Activated CD8-positive, alpha-beta T cell treated with anti-CD3 and anti-CD28 coated beads for 36 hours (primary cell): Measurements from ENCODE around the gene LMTK3. TPM values are rescaled to one million over a fixed set of nuclear protein-coding genes. Genes with fewer than 3 reads are reported as not detected.

Source experiments
- ATAC-seq: fragments of 200-7000 bp; cut with Tn5 transposase; one replicate; pipeline ENCODE4 v1.10.0; 2021; ENCODE audit warnings: mild to moderate bottlenecking, moderate library complexity
- CTCF ChIA-PET: fragments of 350-600 bp; sonication (Branson Sonifier 250); formaldehyde crosslinking; loops from one replicate; lab custom pipeline; 2021; ENCODE audit warnings: antibody characterized with exemption; lab: Charles Lee
- POLR2A ChIA-PET: fragments of 350-600 bp; sonication (Branson Sonifier 250); formaldehyde crosslinking; loops from one replicate; lab custom pipeline; 2021; ENCODE audit warnings: antibody characterized with exemption; lab: Charles Lee
- DNase-seq: peaks from one replicate; pipeline ENCODE4 v3.0.0-alpha.2; 2020
- H3K27ac Mint-ChIP-seq: one replicate; pipeline ENCODE4 v1.8.0; 2021; ENCODE audit warnings: mild to moderate bottlenecking, mixed read lengths
- H3K27me3 Mint-ChIP-seq: one replicate; pipeline ENCODE4 v1.8.0; 2021; ENCODE audit warnings: mixed read lengths
- H3K36me3 Mint-ChIP-seq: one replicate; pipeline ENCODE4 v1.8.0; 2021; ENCODE audit warnings: low read depth, mixed read lengths
- H3K4me1 Mint-ChIP-seq: one replicate; pipeline ENCODE4 v1.8.0; 2021; ENCODE audit warnings: low read depth, mixed read lengths
- H3K4me3 Mint-ChIP-seq: one replicate; pipeline ENCODE4 v1.8.0; 2021; ENCODE audit warnings: mild to moderate bottlenecking, moderate library complexity, mixed read lengths
- H3K9me3 Mint-ChIP-seq: one replicate; pipeline ENCODE4 v1.8.0; 2021; ENCODE audit warnings: mixed read lengths
- intact Hi-C: fragments of 100-400 bp; cut with micrococcal nuclease; formaldehyde crosslinking; loops from one replicate; pipeline ENCODE4 v1.10.0; 2022
- total RNA-seq, 2 experiments: library from RNA; stranded (reverse); gene quantifications; one replicate each; pipeline ENCODE4 v1.2.3, GENCODE V29; 2021
- TF ChIP-seq, protein P1 (sequence below): fragments of 200-600 bp; IDR thresholded peaks from one replicate; pipeline ENCODE4 v1.8.0; 2022; ENCODE audit warnings: antibody characterized with exemption, mild to moderate bottlenecking

The LMTK3 gene
- total RNA-seq, 2 experiments from 2014 or later, result 3.4 to 4.0 TPM

DNA sequence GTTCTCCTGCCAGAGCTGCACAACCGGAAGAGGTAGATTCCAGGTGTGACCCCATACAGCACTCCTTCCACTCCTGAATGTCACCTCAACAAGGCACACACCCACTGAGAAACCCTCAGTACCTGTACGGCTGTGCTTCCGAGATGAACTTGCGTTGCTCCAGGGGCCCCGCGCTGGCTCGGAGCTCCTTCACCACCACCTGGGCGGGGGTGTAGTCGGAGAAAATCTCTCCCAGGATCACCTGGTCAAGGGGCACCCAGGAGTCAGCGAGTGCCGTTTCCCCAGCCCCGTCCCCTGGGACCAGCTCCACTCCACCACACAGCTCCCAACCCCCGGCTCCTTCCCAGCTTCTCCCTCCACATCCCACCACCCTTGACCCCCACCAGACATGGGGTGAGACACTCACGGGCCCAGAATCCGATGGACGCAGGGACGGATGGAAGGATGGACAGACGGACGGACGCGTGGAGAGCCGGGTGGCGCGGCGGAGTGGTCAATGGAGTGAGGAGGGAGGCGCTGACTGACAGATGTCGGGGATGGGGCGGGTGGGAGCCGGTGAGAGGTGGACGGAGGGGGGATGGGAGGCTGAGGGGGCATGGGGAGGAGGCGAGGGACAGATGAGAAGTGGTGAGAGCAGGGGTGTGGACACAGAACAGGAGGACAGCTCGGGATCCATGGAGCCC is 2.8 kb downstream of the LMTK3 start:
- POLR2A ChIA-PET, result interaction anchor here (0.6 to 1.1 kb wide), 2 partner anchors 75 to 1579 kb away, joined by 3 read pairs; no protein-coding TSS in a partner anchor
- Mint-ChIP-seq H3K27me3 (no peaks in the 10 kb centered on the region), H3K4me3 (no peak overlapping the region), H3K36me3 (no peaks in the 10 kb centered on the region), H3K27ac (no peak overlapping the region), H3K9me3 (no peaks in the 10 kb centered on the region), H3K4me1 (peaks cover 12% of the 10 kb centered on the region)
- TF ChIP-seq, protein P1, sequence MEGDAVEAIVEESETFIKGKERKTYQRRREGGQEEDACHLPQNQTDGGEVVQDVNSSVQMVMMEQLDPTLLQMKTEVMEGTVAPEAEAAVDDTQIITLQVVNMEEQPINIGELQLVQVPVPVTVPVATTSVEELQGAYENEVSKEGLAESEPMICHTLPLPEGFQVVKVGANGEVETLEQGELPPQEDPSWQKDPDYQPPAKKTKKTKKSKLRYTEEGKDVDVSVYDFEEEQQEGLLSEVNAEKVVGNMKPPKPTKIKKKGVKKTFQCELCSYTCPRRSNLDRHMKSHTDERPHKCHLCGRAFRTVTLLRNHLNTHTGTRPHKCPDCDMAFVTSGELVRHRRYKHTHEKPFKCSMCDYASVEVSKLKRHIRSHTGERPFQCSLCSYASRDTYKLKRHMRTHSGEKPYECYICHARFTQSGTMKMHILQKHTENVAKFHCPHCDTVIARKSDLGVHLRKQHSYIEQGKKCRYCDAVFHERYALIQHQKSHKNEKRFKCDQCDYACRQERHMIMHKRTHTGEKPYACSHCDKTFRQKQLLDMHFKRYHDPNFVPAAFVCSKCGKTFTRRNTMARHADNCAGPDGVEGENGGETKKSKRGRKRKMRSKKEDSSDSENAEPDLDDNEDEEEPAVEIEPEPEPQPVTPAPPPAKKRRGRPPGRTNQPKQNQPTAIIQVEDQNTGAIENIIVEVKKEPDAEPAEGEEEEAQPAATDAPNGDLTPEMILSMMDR, result no peak
- ATAC-seq (no peak), DNase-seq (no peak)
- CTCF ChIA-PET, result interaction anchor here (1.2 to 6.0 kb wide), 6 partner anchors 20 to 100 kb away, joined by 3 to 61 read pairs (median 20); no protein-coding TSS in a partner anchor
- intact Hi-C loops, result no loop called here

DNA sequence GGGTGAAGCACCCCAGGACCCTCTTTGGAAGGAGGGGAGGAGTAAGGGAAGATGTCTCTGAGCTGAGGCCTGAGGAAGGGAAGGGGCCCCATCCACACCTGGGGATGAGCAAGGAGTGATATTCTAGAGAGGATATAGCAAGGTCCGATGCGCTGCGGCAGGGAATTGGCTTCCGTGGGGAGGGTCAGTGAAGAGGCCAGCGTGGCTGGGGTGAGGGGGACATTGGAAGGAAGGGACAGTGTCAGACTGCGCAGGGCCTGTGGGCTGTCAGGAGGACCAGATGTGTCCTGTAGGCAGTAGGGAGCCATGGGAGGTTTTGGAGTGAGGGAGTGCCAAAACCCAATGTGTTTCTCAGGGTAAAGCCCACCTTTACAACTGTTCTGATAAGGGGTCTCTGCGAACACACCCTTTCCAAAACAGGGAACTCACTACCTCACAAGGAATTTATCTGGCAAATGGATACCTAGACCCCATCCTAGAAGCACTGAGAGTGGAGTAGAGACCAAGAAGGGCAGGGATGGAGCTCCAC is 3.7 kb downstream of the LMTK3 start:
- Mint-ChIP-seq H3K4me3 (no peak overlapping the region), H3K36me3 (no peaks in the 10 kb centered on the region), H3K27me3 (no peaks in the 10 kb centered on the region), H3K27ac (no peak overlapping the region), H3K9me3 (no peaks in the 10 kb centered on the region), H3K4me1 (peaks cover 10% of the 10 kb centered on the region)
- POLR2A ChIA-PET, result interaction anchor here (0.9 to 2.2 kb wide), 3 partner anchors 76 to 110 kb away, joined by 3 to 8 read pairs (median 3); no protein-coding TSS in a partner anchor
- intact Hi-C loops, result loop anchor here (2.0 kb wide), 1 partner anchor 77 kb away; no protein-coding TSS in a partner anchor
- CTCF ChIA-PET, result interaction anchor here (1.2 to 6.0 kb wide), 13 partner anchors 12 to 106 kb away, joined by 3 to 61 read pairs (median 4); no protein-coding TSS in a partner anchor
- ATAC-seq (no peak), DNase-seq (no peak)
- TF ChIP-seq, protein P1, result no peak

DNA sequence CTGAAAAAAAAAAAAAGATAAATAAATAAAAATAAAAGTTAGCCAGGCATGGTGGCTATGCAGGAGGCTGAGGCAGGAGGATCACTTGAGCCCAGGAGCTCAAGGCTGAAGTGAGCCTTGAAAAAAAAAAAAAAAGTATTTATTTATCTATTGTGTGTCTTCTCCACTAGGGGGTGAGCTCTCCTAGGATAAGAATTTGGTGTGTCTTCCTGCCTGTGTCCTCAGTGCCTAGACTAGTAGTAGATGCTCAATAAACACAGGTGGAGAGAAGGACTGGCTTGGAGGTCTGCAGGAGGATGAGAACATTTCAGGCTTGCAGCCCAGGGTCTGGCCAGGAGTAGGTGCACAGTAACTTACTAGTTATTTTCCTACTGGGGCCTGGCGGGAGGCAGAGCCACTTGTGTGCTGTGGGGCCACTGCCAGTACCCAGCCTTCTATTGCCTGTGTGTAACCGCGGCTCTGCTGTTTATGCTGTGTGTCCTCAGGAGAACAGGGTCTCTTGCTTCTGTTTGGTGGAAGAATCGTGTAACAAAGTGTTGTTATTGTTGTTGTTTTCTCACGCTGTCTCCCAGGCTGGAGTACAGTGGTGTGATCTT is 5.4 kb downstream of the LMTK3 start:
- no peaks in the 10 kb centered on the region for H3K9me3 Mint-ChIP-seq
- no peak overlapping the region for H3K27ac Mint-ChIP-seq
- POLR2A ChIA-PET, result interaction anchor here (0.6 to 2.2 kb wide), 3 partner anchors 12 to 78 kb away, joined by 3 to 8 read pairs (median 4); no protein-coding TSS in a partner anchor
- H3K27me3 Mint-ChIP-seq, result no peaks in the 10 kb centered on the region
- TF ChIP-seq, protein P1, result peak; percentile 79
- H3K36me3 Mint-ChIP-seq, result no peaks in the 10 kb centered on the region
- ATAC-seq (no peak), DNase-seq (peak; percentile 20)
- H3K4me1 Mint-ChIP-seq, result peaks cover 17% of the 10 kb centered on the region
- H3K4me3 Mint-ChIP-seq, result no peak overlapping the region
- CTCF ChIA-PET, result interaction anchor here (0.6 to 6.0 kb wide), 15 partner anchors 12 to 1533 kb away, joined by 3 to 61 read pairs (median 3); partner anchors contain the start of gene KDELR1
- intact Hi-C loops, result loop anchor here (2.0 kb wide), 1 partner anchor 79 kb away; no protein-coding TSS in a partner anchor

DNA sequence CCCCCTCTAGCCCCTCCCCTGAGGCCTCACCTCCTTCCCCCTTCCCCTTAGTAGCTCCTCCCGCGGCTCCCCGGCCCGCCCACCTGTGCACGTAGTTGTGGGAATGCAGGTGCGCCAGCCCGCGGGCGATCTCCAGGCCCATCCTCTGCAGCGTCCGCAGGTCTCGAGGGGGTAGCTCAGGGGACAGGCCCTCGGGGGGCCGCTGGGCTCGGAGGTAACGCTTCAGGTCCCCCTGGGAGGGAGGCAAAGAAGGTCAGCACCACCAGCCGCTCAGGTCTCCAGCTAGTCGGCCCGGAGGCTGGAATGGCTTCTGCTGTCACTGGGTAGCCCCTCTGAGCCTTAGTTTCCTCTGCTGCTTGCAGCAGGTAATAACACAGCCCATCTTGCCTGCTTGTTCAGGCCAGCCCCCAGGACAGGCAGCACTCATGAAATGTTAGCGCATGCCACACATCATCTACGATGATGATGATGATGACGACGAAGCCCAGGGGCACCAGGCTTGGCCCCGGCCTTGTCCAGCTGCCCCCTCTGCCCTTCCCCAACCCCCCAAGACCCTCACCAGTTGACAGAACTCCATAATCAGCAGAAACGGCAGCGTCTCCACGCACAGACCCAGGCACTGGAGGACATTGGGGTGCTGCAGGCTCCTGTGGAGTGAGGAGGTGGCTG is 9.2 kb downstream of the LMTK3 start:
- ATAC-seq (peak; percentile 2), DNase-seq (no peak)
- Mint-ChIP-seq H3K27me3 (no peaks in the 10 kb centered on the region), H3K4me1 (peaks cover 12% of the 10 kb centered on the region), H3K9me3 (no peaks in the 10 kb centered on the region), H3K4me3 (no peak overlapping the region), H3K27ac (no peak overlapping the region), H3K36me3 (no peaks in the 10 kb centered on the region)
- CTCF ChIA-PET, result interaction anchor here (0.5 to 1.2 kb wide), 3 partner anchors 82 to 109 kb away, joined by 3 to 5 read pairs (median 5); no protein-coding TSS in a partner anchor
- TF ChIP-seq, protein P1, result no peak
- POLR2A ChIA-PET, result no interaction called here
- intact Hi-C loops, result no loop called here
